A673 (cell line): Measurements from ENCODE around the gene CTSD.

ENCODE experiments used
- CTCF ChIP-seq: fragments of 300-800, 200-600 bp; sonication (generic); conservative IDR thresholded peaks from 2 replicates; pipeline ENCODE4 v1.5.1; 2017; ENCODE audit warnings: low read depth, mild to moderate bottlenecking, antibody characterized with exemption, low read length, moderate library complexity, mixed read lengths
- EZH2 ChIP-seq: fragments of 200-600 bp; sonication (generic); IDR thresholded peaks from 2 replicates; pipeline ENCODE4 v1.6.1; 2017; ENCODE audit warnings: borderline replicate concordance, low read depth, mild to moderate bottlenecking, mixed read lengths, antibody characterized with exemption, low read length; ENCODE audit not compliant: poor library complexity, severe bottlenecking

- TF ChIP-seq CTCF (no peak), EZH2 (no peak)
Measured at GRCh38 chr11:1797391-1798125, 33.8 kb upstream of the CTSD start.
